GM12878 (cell line): Measurements from ENCODE around the gene SNX17. TPM values are rescaled to one million over a fixed set of nuclear protein-coding genes. Genes with fewer than 3 reads are reported as not detected.
A peak's percentile ranks its signal among the peaks of the same experiment; 100 is the strongest.

Source experiments
- ATAC-seq: fragments of 200-7000 bp; cut with Tn5 transposase; 3 replicates; pipeline ENCODE4 v1.9.1; 2020; ENCODE audit warnings: mild to moderate bottlenecking, moderate library complexity
- BruUV-seq: library from RNA; stranded (reverse); fragments of 400-500 nt; replicated peaks from 2 replicates; lab custom pipeline; 2021; lab: Mats Ljungman, UMichigan
- CTCF ChIA-PET: fragments of 300-600 bp; sonication (Branson Sonifier 250); formaldehyde crosslinking; extraction: SDS; loops from one replicate; lab custom pipeline; 2021; ENCODE audit warnings: inconsistent platforms; lab: Yijun Ruan, JAX
- POLR2A ChIA-PET: fragments of 350-600 bp; formaldehyde crosslinking; extraction: SDS; loops from one replicate; lab custom pipeline; 2021; ENCODE audit warnings: inconsistent platforms; lab: Charles Lee
- RAD21 ChIA-PET: fragments of 300-600 bp; sonication (Branson Sonifier 250); formaldehyde crosslinking; loops from one replicate; lab custom pipeline; 2023; ENCODE audit warnings: antibody characterized with exemption; ENCODE audit not compliant: unreplicated experiment; lab: Charles Lee
- SMC1A ChIA-PET: fragments of 300-600 bp; sonication (Branson Sonifier 250); formaldehyde crosslinking; loops from one replicate; lab custom pipeline; 2023; ENCODE audit not compliant: unreplicated experiment, uncharacterized antibody; lab: Charles Lee
- DNase-seq: peaks from one replicate; pipeline ENCODE4 v3.0.0-alpha.2; 2011; ENCODE audit warnings: low read depth, low spot score
- FAIRE-seq: peaks from 3 replicates; lab custom pipeline; 2011; peaks lifted over from hg19 to GRCh38; lab: Jason Lieb, UNC
- H2AFZ ChIP-seq: 2 replicates; pipeline ENCODE4 v1.6.0; 2011; ENCODE audit warnings: low read depth, low read length, control low read depth; ENCODE audit not compliant: control insufficient read depth
- H3K27ac ChIP-seq: 2 replicates; pipeline ENCODE4 v1.5.1; 2011; ENCODE audit warnings: control low read depth; ENCODE audit not compliant: control insufficient read depth, insufficient read depth
- H3K27me3 ChIP-seq, 2 experiments: replicated peaks in 1 of 2; 2 replicates each; pipeline versions ENCODE4 v1.6.0 to v1.6.1; 2011; ENCODE audit warnings: low read length in 1 of 2; ENCODE audit not compliant: control insufficient read depth in 2 of 2, insufficient read depth in 2 of 2
- H3K36me3 ChIP-seq, 2 experiments: 2 replicates each; pipeline ENCODE4 v1.5.1; 2011; ENCODE audit warnings: low read length in 1 of 2; ENCODE audit not compliant: control insufficient read depth in 2 of 2, insufficient read depth in 2 of 2
- H3K4me1 ChIP-seq: 2 replicates; pipeline ENCODE4 v1.6.1; 2011; ENCODE audit warnings: mild to moderate bottlenecking, low read length, moderate library complexity, mixed read lengths; ENCODE audit not compliant: control insufficient read depth, insufficient read depth
- H3K4me2 ChIP-seq: 2 replicates; pipeline ENCODE4 v1.6.0; 2011; ENCODE audit warnings: control low read depth; ENCODE audit not compliant: control insufficient read depth, insufficient read depth
- H3K4me3 ChIP-seq: fragments of 200-600 bp; sonication (generic); 2 replicates; pipeline ENCODE4 v1.5.1; 2016
- H3K79me2 ChIP-seq: 2 replicates; pipeline ENCODE4 v1.6.0; 2011; ENCODE audit warnings: low read length; ENCODE audit not compliant: control insufficient read depth, insufficient read depth
- H3K9ac ChIP-seq: 2 replicates; pipeline ENCODE4 v1.8.0; 2011; ENCODE audit warnings: low read length, control low read depth, mixed read lengths; ENCODE audit not compliant: control insufficient read depth, insufficient read depth
- H3K9me3 ChIP-seq: replicated peaks from 3 replicates; pipeline ENCODE4 v1.5.1; 2011; ENCODE audit warnings: mild to moderate bottlenecking, low read length; ENCODE audit not compliant: control insufficient read depth, insufficient read depth
- H4K20me1 ChIP-seq: 2 replicates; pipeline ENCODE4 v1.6.0; 2011; ENCODE audit not compliant: control insufficient read depth, insufficient read depth
- HDGF ChIP-seq: fragments of 450-650 bp; IDR thresholded peaks from 2 replicates; pipeline ENCODE4 v1.6.1; 2016; ENCODE audit warnings: antibody characterized with exemption
- MEF2B ChIP-seq: fragments of 450-650 bp; IDR thresholded peaks from 2 replicates; pipeline ENCODE4 v1.6.1; 2018; ENCODE audit warnings: mild to moderate bottlenecking, moderate library complexity; ENCODE audit not compliant: partially characterized antibody, poor library complexity, severe bottlenecking
- MYC ChIP-seq: IDR thresholded peaks from 2 replicates; pipeline ENCODE4 v1.6.1; 2011; ENCODE audit warnings: mild to moderate bottlenecking, low read length, moderate library complexity, inconsistent platforms; ENCODE audit not compliant: insufficient read depth, insufficient replicate concordance, insufficient read length, severe bottlenecking
- NKRF ChIP-seq: fragments of 450-650 bp; conservative IDR thresholded peaks from 2 replicates; pipeline ENCODE4 v1.6.1; 2017; ENCODE audit warnings: mild to moderate bottlenecking, moderate library complexity
- POLR2AphosphoS2 ChIP-seq: IDR thresholded peaks from 2 replicates; pipeline ENCODE4 v1.6.1; 2011; ENCODE audit warnings: low read depth, mild to moderate bottlenecking, low read length, improper control_type of control experiment, moderate library complexity
- PRDM15 ChIP-seq: fragments of 450-650 bp; formaldehyde crosslinking; IDR thresholded peaks from 2 replicates; pipeline ENCODE4 v1.4.0; 2020; ENCODE audit warnings: mild to moderate bottlenecking, moderate library complexity
- RAD51 ChIP-seq: fragments of 450-650 bp; IDR thresholded peaks from 2 replicates; pipeline ENCODE4 v1.6.1; 2016; ENCODE audit warnings: moderate library complexity, mild to moderate bottlenecking, inconsistent platforms
- STAT1 ChIP-seq: fragments of 450-650 bp; conservative IDR thresholded peaks from 2 replicates; pipeline ENCODE4 v1.6.1; 2014; ENCODE audit warnings: antibody characterized with exemption, mild to moderate bottlenecking
- SUPT20H ChIP-seq: IDR thresholded peaks from 2 replicates; pipeline ENCODE4 v1.6.1; 2011; ENCODE audit warnings: low read depth, mild to moderate bottlenecking, low read length, moderate library complexity, borderline replicate concordance; ENCODE audit not compliant: control insufficient read depth
- TBL1XR1 ChIP-seq: IDR thresholded peaks from 2 replicates; pipeline ENCODE4 v1.6.1; 2012; ENCODE audit warnings: low read depth, low read length, improper control_type of control experiment
- WGBS: methylation state at CpG from one replicate; pipeline ENCODE4 v1.1.6; 2016; ENCODE audit warnings: low lambda C conversion rate; ENCODE audit not compliant: insufficient replicate concordance, insufficient coverage; ENCODE audit errors: missing lambda C conversion rate; 5-methylcytosine and 5-hydroxymethylcytosine counted together
- in situ Hi-C: fragments of 300-500 bp; cut with MboI; formaldehyde crosslinking; loops from 9 replicates; pipeline ENCODE4 v1.14.3; 2018; ENCODE audit warnings: mixed read lengths
- intact Hi-C: fragments of 100-400 bp; cut with micrococcal nuclease; formaldehyde crosslinking; loops from one replicate; pipeline ENCODE4 v1.14.2; 2022; ENCODE audit not compliant: unreplicated experiment
- polyA plus RNA-seq, 11 experiments: library from polyadenylated mRNA; depleted of rRNA in 4 of 11; unstranded in 6 of 11; stranded (reverse) in 5 of 11; fragments of >200 nt; fragmentation: Nextera tagmentation in 4 of 11; fragmentation: Illumina TruSeq in 1 of 11; extraction: Ambion mirVana in 4 of 11; extraction: Trizol in 1 of 11; gene quantifications; 1 replicate in 1 of 11; 2 replicates in 10 of 11; pipeline versions ENCODE4 v1.2.1 to v1.2.3, GENCODE V29; 2011 to 2016; ENCODE audit warnings: inconsistent platforms in 2 of 11, missing spikeins in 2 of 11, low read depth in 1 of 11
- total RNA-seq, 4 experiments: library from RNA; depleted of rRNA in 3 of 4; stranded (reverse); fragments of >200 nt in 3 of 4; fragmentation: Illumina TruSeq in 1 of 4; extraction: Trizol in 1 of 4; gene quantifications; 2 replicates each; pipeline versions ENCODE4 v1.2.1 to v1.2.3, GENCODE V29; 2013 to 2021
- TF ChIP-seq, protein P1 (sequence below): fragments of 450-650 bp; formaldehyde crosslinking; IDR thresholded peaks from 2 replicates; pipeline ENCODE4 v1.5.0; 2022; ENCODE audit warnings: mild to moderate bottlenecking, missing genetic modification characterization

Gene SNX17
- total and polyA plus RNA-seq, 10 of the 15 experiments (the other 5 are each of a cell fraction or from before 2014, with no cell fraction given) = 6.5 to 116 (median 84.4) TPM

GRCh38 chr2:27409321-27410073 is 39.1 kb downstream of the SNX17 start, which contains the start of gene PPM1G:
PPM1G (minus strand) TSS chr2:27409591; CDS start chr2:27409422, 169 bp downstream.
- peaks cover 44% of the 10 kb centered on the region for H3K79me2 ChIP-seq
- peak within 1 kb of the TSS; percentile 93 for H3K9ac ChIP-seq
- intact Hi-C loops = loop anchor here (2.0 to 10.0 kb wide), 4 partner anchors 19 to 275 kb away; partner anchors contain the start of genes EIF2B4, NRBP1, SNX17 and ZNF512
- WGBS = 2% methylated on average over 69 of the region's 82 CpGs
- peak within 1 kb of the TSS; percentile 93 for H3K4me2 ChIP-seq
- no peaks in the 10 kb centered on the region for H3K36me3 ChIP-seq
- ChIA-PET POLR2A (interaction anchor here (0.6 to 3.3 kb wide), 11 partner anchors 9 to 258 kb away, joined by 3 to 71 read pairs (median 6); partner anchors contain the start of genes NRBP1, SNX17, ZNF512 and ZNF513), CTCF (interaction anchor here (0.8 to 4.6 kb wide), 8 partner anchors 8 to 274 kb away, joined by 3 to 52 read pairs (median 5); partner anchors contain the start of genes EIF2B4 and NRBP1), RAD21 (interaction anchor here (1.2 to 2.2 kb wide), 5 partner anchors 20 to 273 kb away, joined by 3 to 29 read pairs (median 5); partner anchors contain the start of genes CCDC121, EIF2B4, GPN1 and NRBP1), SMC1A (interaction anchor here (0.7 to 2.4 kb wide), 10 partner anchors 11 to 273 kb away, joined by 3 to 20 read pairs (median 4); partner anchors contain the start of genes CCDC121, EIF2B4, GPN1 and NRBP1)
- ATAC-seq = peak; percentile 97
- peak within 1 kb of the TSS; percentile 76 for H3K27ac ChIP-seq
- no TSS peak for BruUV-seq
- in situ Hi-C loops = no loop called here
- no peaks in the 10 kb centered on the region for H3K27me3 ChIP-seq
- peak; percentile 85 for DNase-seq
- H3K4me3 ChIP-seq = peak within 1 kb of the TSS; percentile 99
- H4K20me1 ChIP-seq = no peaks in the 10 kb centered on the region
- H2AFZ ChIP-seq = peak within 1 kb of the TSS; percentile 95
- no peaks in the 10 kb centered on the region for H3K9me3 ChIP-seq
- H3K4me1 ChIP-seq = peaks cover 6% of the 10 kb centered on the region; the same call in 1 of the 2 replicates
- FAIRE-seq = peak; percentile 97
- peak; percentile 93 for TF ChIP-seq POLR2AphosphoS2
- 0 out of 2 replicates have a peak, but pooled peaks have one; percentile 35 for TF ChIP-seq STAT1
- no peak for TF ChIP-seq RAD51
- TF ChIP-seq MYC = peak; percentile 59
- no peak; the same call in none of the 2 replicates for TF ChIP-seq NKRF
- peak; percentile 9 for TF ChIP-seq MEF2B
- TF ChIP-seq SUPT20H = no peak
- TF ChIP-seq PRDM15 (CRISPR knock-in tag) = no peak
- TF ChIP-seq, protein P1, sequence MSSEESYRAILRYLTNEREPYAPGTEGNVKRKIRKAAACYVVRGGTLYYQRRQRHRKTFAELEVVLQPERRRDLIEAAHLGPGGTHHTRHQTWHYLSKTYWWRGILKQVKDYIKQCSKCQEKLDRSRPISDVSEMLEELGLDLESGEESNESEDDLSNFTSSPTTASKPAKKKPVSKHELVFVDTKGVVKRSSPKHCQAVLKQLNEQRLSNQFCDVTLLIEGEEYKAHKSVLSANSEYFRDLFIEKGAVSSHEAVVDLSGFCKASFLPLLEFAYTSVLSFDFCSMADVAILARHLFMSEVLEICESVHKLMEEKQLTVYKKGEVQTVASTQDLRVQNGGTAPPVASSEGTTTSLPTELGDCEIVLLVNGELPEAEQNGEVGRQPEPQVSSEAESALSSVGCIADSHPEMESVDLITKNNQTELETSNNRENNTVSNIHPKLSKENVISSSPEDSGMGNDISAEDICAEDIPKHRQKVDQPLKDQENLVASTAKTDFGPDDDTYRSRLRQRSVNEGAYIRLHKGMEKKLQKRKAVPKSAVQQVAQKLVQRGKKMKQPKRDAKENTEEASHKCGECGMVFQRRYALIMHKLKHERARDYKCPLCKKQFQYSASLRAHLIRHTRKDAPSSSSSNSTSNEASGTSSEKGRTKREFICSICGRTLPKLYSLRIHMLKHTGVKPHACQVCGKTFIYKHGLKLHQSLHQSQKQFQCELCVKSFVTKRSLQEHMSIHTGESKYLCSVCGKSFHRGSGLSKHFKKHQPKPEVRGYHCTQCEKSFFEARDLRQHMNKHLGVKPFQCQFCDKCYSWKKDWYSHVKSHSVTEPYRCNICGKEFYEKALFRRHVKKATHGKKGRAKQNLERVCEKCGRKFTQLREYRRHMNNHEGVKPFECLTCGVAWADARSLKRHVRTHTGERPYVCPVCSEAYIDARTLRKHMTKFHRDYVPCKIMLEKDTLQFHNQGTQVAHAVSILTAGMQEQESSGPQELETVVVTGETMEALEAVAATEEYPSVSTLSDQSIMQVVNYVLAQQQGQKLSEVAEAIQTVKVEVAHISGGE (CRISPR knock-in tag) = peak; percentile 35; the same call in 1 of the 2 replicates
- peak; percentile 41; the same call in 1 of the 2 replicates for TF ChIP-seq HDGF
- no peak for TF ChIP-seq TBL1XR1
